IPS DF 6.9 (cell line): Measurements from ENCODE around the gene GSS.

ENCODE experiments used
- DNase-seq: peaks from one replicate; pipeline ENCODE4 v3.0.0-alpha.2; 2013; ENCODE audit warnings: low read depth, low spot score
- H3K27ac ChIP-seq: one replicate; pipeline ENCODE4 v1.5.1; 2013; ENCODE audit warnings: low read length, control low read depth
- H3K27me3 ChIP-seq: 2 replicates; pipeline ENCODE4 v1.6.1; 2013; ENCODE audit warnings: mild to moderate bottlenecking, low read length; ENCODE audit not compliant: control insufficient read depth, insufficient read depth
- H3K36me3 ChIP-seq: 2 replicates; pipeline ENCODE4 v1.6.1; 2013; ENCODE audit warnings: low read length; ENCODE audit not compliant: control insufficient read depth, insufficient read depth
- H3K4me1 ChIP-seq: 2 replicates; pipeline ENCODE4 v1.6.1; 2013; ENCODE audit warnings: low read length; ENCODE audit not compliant: control insufficient read depth, insufficient read depth
- H3K4me3 ChIP-seq: 2 replicates; pipeline ENCODE4 v1.5.1; 2013; ENCODE audit warnings: mild to moderate bottlenecking, low read length
- H3K9me3 ChIP-seq: 2 replicates; pipeline ENCODE4 v1.6.1; 2013; ENCODE audit warnings: low read length, inconsistent platforms; ENCODE audit not compliant: control insufficient read depth, insufficient read depth
- WGBS: extraction: QIAGEN DNeasy Blood & Tissue Kit; methylation state at CpG from one replicate; pipeline ENCODE4 v1.1.7; 2013; ENCODE audit warnings: mixed read lengths, missing lambda C conversion rate; ENCODE audit not compliant: insufficient read length, insufficient coverage; 5-methylcytosine and 5-hydroxymethylcytosine counted together

The GSS gene

DNA sequence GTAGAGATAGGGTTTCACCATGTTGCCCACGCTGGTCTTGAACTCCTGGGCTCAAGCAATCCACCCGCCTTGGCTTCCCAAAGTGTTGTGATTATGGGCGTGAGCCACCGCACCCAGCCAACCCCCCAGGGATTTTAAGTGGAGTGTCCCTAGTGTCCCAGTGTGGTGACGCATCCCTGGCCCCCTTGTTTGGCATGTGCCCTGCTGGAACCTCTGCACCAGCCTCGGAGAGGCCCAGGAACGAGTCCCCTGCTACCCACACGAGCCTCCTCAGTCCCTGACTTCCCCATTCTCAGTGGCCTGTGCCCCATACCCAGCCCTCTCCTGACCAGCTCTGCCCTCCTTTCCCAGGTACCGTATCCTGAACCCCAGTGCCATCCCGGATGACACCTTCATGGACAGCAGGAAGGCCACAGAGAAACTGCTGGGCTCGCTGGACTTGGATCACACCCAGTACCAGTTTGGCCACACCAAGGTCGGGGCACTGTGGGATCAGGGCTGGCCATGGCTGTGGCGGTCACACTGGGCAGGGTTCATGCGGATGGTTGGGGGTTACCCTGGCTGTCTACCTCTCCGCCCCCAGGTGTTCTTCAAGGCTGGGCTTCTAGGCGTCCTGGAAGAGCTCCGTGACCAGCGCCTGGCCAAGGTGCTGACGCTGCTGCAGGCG is 37.3 kb upstream of the GSS start:
- no peaks in the 10 kb centered on the region for H3K4me1 ChIP-seq
- H3K9me3 ChIP-seq: no peaks in the 10 kb centered on the region
- no peak overlapping the region for H3K4me3 ChIP-seq
- no CpG with 5 or more reads among the region's 20 CpGs for WGBS
- H3K27me3 ChIP-seq: no peaks in the 10 kb centered on the region
- H3K27ac ChIP-seq: no peak overlapping the region
- H3K36me3 ChIP-seq: peaks cover 5% of the 10 kb centered on the region; the same call in 1 of the 2 replicates
- DNase-seq: no peak

- Histone ChIP-seq H3K36me3 (no peaks in the 10 kb centered on the region; the same call in 1 of the 2 replicates), H3K27ac (no peak overlapping the region), H3K9me3 (no peaks in the 10 kb centered on the region), H3K27me3 (no peaks in the 10 kb centered on the region), H3K4me3 (no peak overlapping the region), H3K4me1 (no peaks in the 10 kb centered on the region)
- no peak for DNase-seq
- WGBS: no CpG with 5 or more reads among the region's 18 CpGs
Observed at GRCh38 chr20:34990661-34991214, 35.1 kb upstream of the GSS start.

GRCh38 chr20:34990231-34990630 is 34.6 kb upstream of the GSS start:
- Histone ChIP-seq H3K4me3 (no peak overlapping the region), H3K27me3 (no peaks in the 10 kb centered on the region), H3K4me1 (no peaks in the 10 kb centered on the region; the same call in 1 of the 2 replicates), H3K27ac (no peak overlapping the region), H3K9me3 (no peaks in the 10 kb centered on the region), H3K36me3 (no peaks in the 10 kb centered on the region)
- DNase-seq: no peak
- no CpG with 5 or more reads among the region's 11 CpGs for WGBS

GRCh38 chr20:34989670-34990069 is 34.1 kb upstream of the GSS start:
- H3K27me3 ChIP-seq: no peaks in the 10 kb centered on the region
- H3K27ac ChIP-seq: no peak overlapping the region
- no peaks in the 10 kb centered on the region for H3K9me3 ChIP-seq
- WGBS: no CpG with 5 or more reads among the region's 14 CpGs
- peaks cover 3% of the 10 kb centered on the region for H3K4me1 ChIP-seq
- H3K36me3 ChIP-seq: no peaks in the 10 kb centered on the region
- H3K4me3 ChIP-seq: no peak overlapping the region
- DNase-seq: no peak

DNA sequence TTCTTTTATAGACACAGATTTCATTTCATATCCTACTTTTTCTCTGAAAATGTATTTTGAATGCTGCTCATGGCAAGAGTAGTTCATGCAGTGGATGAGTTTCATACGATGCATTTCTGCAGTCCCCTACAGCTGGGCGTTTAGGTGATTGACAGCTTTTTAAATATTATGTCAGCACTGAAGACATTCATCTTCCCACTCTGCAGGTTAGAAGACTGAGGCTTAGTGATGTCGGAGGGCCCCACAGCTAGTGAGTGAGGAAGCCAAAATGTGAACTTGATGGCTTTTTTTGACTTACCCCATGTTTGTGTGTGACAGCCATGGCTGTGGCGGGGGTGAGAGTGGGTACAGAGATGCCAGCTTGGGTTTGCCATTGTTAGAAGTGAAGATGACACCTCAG is 33.5 kb upstream of the GSS start:
- Histone ChIP-seq H3K4me1 (peaks cover 7% of the 10 kb centered on the region), H3K4me3 (no peak overlapping the region), H3K36me3 (no peaks in the 10 kb centered on the region), H3K27me3 (no peaks in the 10 kb centered on the region), H3K27ac (no peak overlapping the region), H3K9me3 (no peaks in the 10 kb centered on the region)
- DNase-seq: no peak
- no CpG with 5 or more reads among the region's 4 CpGs for WGBS

GRCh38 chr20:34988191-34988540 is 32.6 kb upstream of the GSS start:
- DNase-seq: no peak
- H3K4me3 ChIP-seq: no peak overlapping the region
- H3K27me3 ChIP-seq: no peaks in the 10 kb centered on the region
- no peaks in the 10 kb centered on the region for H3K9me3 ChIP-seq
- peaks cover 8% of the 10 kb centered on the region for H3K4me1 ChIP-seq
- 100% methylated on average over 2 of the region's 12 CpGs for WGBS
- no peaks in the 10 kb centered on the region for H3K36me3 ChIP-seq
- no peak overlapping the region for H3K27ac ChIP-seq

DNA sequence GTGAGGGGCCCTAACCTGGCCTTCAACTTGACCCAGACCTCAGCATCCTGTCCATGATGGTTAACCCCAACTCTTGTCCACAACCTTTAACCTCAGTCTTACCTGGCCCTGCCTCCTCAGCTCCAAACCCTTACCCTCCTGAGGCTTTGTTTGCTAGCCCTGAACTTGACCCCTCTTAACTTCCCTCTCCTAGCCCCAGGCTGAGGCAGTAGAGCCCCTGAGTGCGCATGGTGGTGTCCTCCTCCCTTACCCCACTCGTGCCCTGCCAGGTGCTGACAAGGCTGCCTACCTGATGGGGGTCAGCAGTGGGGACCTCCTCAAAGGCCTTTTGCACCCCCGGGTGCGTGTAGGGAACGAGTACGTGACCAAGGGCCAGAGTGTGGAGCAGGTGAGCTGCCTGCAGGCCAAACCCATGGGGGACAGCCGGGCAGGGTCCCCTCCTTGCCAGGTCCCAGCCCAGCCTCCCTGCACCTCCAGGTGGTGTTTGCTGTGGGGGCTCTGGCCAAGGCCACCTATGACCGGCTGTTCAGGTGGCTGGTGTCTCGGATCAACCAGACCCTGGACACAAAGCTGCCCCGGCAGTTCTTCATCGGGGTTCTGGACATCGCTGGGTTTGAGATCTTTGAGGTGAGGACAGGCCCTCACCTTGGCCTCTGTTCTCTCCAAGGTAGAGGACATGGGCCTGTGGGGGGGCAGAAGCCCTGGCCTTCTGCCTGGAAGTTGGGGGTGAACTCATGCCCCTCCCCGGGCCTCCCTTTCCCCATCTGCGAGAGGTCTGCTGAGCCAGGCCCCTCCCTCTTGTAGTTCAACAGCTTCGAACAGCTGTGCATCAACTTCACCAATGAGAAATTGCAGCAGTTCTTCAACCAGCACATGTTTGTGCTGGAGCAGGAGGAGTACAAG is 31.9 kb upstream of the GSS start:
- no CpG with 5 or more reads among the region's 15 CpGs for WGBS

GRCh38 chr20:34986311-34987287 is 31.0 kb upstream of the GSS start:
- Histone ChIP-seq H3K9me3 (no peaks in the 10 kb centered on the region), H3K27ac (no peak overlapping the region), H3K4me3 (no peak overlapping the region), H3K27me3 (no peaks in the 10 kb centered on the region), H3K4me1 (peaks cover 8% of the 10 kb centered on the region), H3K36me3 (no peaks in the 10 kb centered on the region)
- no CpG with 5 or more reads among the region's 24 CpGs for WGBS
- DNase-seq: no peak

More for the DNA sequence above, 31.9 kb upstream of the GSS start:
- Histone ChIP-seq H3K27ac (no peak overlapping the region), H3K36me3 (no peaks in the 10 kb centered on the region), H3K27me3 (no peaks in the 10 kb centered on the region), H3K9me3 (no peaks in the 10 kb centered on the region), H3K4me3 (no peak overlapping the region), H3K4me1 (peaks cover 8% of the 10 kb centered on the region)
- DNase-seq: no peak

GRCh38 chr20:34985461-34986310 is 30.1 kb upstream of the GSS start:
- Histone ChIP-seq H3K9me3 (no peaks in the 10 kb centered on the region), H3K36me3 (no peaks in the 10 kb centered on the region), H3K27me3 (no peaks in the 10 kb centered on the region), H3K27ac (no peak overlapping the region), H3K4me3 (no peak overlapping the region), H3K4me1 (peaks cover 10% of the 10 kb centered on the region)
- WGBS: no CpG with 5 or more reads among the region's 25 CpGs
- no peak for DNase-seq
